HEK293 (cell line): ENCODE data around the gene COMMD2.

ENCODE experiments used
- CTCF ChIA-PET: fragments of 350-600 bp; formaldehyde crosslinking; extraction: SDS; loops from one replicate; lab custom pipeline; 2021; ENCODE audit warnings: antibody characterized with exemption; lab: Yijun Ruan, JAX
- POLR2A ChIA-PET: fragments of 300-600 bp; formaldehyde crosslinking; extraction: SDS; loops from one replicate; lab custom pipeline; 2020; ENCODE audit warnings: antibody characterized with exemption, inconsistent platforms; lab: Yijun Ruan, JAX
- H3K27ac ChIP-seq: fragments of 200-500 bp; sonication (Bioruptor generic); 2 replicates; pipeline ENCODE4 v1.5.1; 2014; ENCODE audit warnings: low read depth, low read length, control low read depth, inconsistent platforms; ENCODE audit errors: extremely low read depth
- H3K36me3 ChIP-seq, 2 experiments: fragments of 200-500 bp in 1 of 2; sonication (Bioruptor generic) in 1 of 2; 1 replicate in 1 of 2; 2 replicates in 1 of 2; pipeline ENCODE4 v1.5.1; 2014 to 2017; ENCODE audit warnings: inconsistent platforms in 2 of 2, low read length in 2 of 2; ENCODE audit not compliant: control insufficient read depth in 2 of 2, insufficient read depth in 1 of 2
- H3K4me1 ChIP-seq: fragments of 200-500 bp; sonication (Bioruptor generic); 2 replicates; pipeline ENCODE4 v1.5.1; 2014; ENCODE audit warnings: mild to moderate bottlenecking, low read length, inconsistent platforms; ENCODE audit not compliant: control insufficient read depth, insufficient read depth
- H3K4me3 ChIP-seq: 2 replicates; pipeline ENCODE4 v1.5.1; 2011; ENCODE audit warnings: low read depth, mild to moderate bottlenecking, control low read depth, low read length, moderate library complexity
- H3K9me3 ChIP-seq: fragments of 200-500 bp; sonication (Bioruptor generic); 2 replicates; pipeline ENCODE4 v1.5.1; 2014; ENCODE audit warnings: low read depth, low read length, inconsistent platforms; ENCODE audit not compliant: control insufficient read depth, insufficient read depth
- AEBP2 ChIP-seq: fragments of 450-650 bp; formaldehyde crosslinking; IDR thresholded peaks from 2 replicates; pipeline ENCODE4 v1.5.1; 2016; ENCODE audit warnings: missing biosample characterization, missing genetic modification characterization, borderline replicate concordance
- PRDM6 ChIP-seq: fragments of 450-650 bp; formaldehyde crosslinking; IDR thresholded peaks from 2 replicates; pipeline ENCODE4 v1.5.1; 2017; ENCODE audit warnings: missing biosample characterization, missing genetic modification characterization
- ZNF132 ChIP-seq: fragments of 450-650 bp; formaldehyde crosslinking; IDR thresholded peaks from 2 replicates; pipeline ENCODE4 v1.5.1; 2017; ENCODE audit warnings: missing biosample characterization, missing genetic modification characterization, borderline replicate concordance
- ZNF274 ChIP-seq, 2 experiments: fragments of 200-500 bp in 1 of 2; fragments of 450-650 bp in 1 of 2; sonication (Bioruptor generic) in 1 of 2; formaldehyde crosslinking in 1 of 2; IDR thresholded peaks; 2 replicates each; pipeline versions ENCODE4 v1.5.1 to v1.6.1; 2014 to 2016; ENCODE audit warnings: borderline replicate concordance in 1 of 2, inconsistent platforms in 1 of 2, low read length in 1 of 2, missing biosample characterization in 1 of 2, missing genetic modification characterization in 1 of 2
- ZNF596 ChIP-seq: fragments of 450-650 bp; IDR thresholded peaks from 2 replicates; pipeline ENCODE4 v1.5.0; 2018; ENCODE audit warnings: missing biosample characterization, mild to moderate bottlenecking, missing genetic modification characterization, moderate library complexity
- ZNF645 ChIP-seq: fragments of 450-650 bp; formaldehyde crosslinking; IDR thresholded peaks from 2 replicates; pipeline ENCODE4; 2016; ENCODE audit warnings: missing biosample characterization, missing genetic modification characterization
- ZNF654 ChIP-seq: fragments of 450-650 bp; formaldehyde crosslinking; IDR thresholded peaks from 2 replicates; pipeline ENCODE4 v1.5.1; 2016; ENCODE audit warnings: low read depth, missing biosample characterization, missing genetic modification characterization
- ZSCAN18 ChIP-seq: fragments of 450-650 bp; formaldehyde crosslinking; IDR thresholded peaks from 2 replicates; pipeline ENCODE4 v1.5.1; 2016; ENCODE audit warnings: missing biosample characterization, missing genetic modification characterization

COMMD2 gene

GRCh38 chr3:149765762-149766334 is 13.6 kb upstream of the COMMD2 start:
- H3K4me1 ChIP-seq = no peaks in the 10 kb centered on the region
- no peaks in the 10 kb centered on the region for H3K9me3 ChIP-seq
- no peak for TF ChIP-seq PRDM6 (tag by site-specific recombination)
- no peak for TF ChIP-seq ZNF596 (tag by site-specific recombination)
- no peak for TF ChIP-seq ZNF645 (tag by site-specific recombination)
- TF ChIP-seq ZNF654 (tag by site-specific recombination) = peak; percentile 36
- POLR2A ChIA-PET = no interaction called here
- no peak overlapping the region for H3K4me3 ChIP-seq
- H3K27ac ChIP-seq = no peak overlapping the region
- CTCF ChIA-PET = interaction anchor here (0.6 to 6.9 kb wide), 12 partner anchors 9 to 454 kb away, joined by 3 to 71 read pairs (median 4); partner anchors contain the start of genes ANKUB1 and COMMD2
- H3K36me3 ChIP-seq = no peaks in the 10 kb centered on the region

GRCh38 chr3:149764302-149764701 is 12.0 kb upstream of the COMMD2 start:
- no peaks in the 10 kb centered on the region for H3K9me3 ChIP-seq
- H3K27ac ChIP-seq = no peak overlapping the region
- no peaks in the 10 kb centered on the region for H3K4me1 ChIP-seq
- CTCF ChIA-PET = interaction anchor here (6.9 kb wide), 1 partner anchor 44 kb away, joined by 71 read pairs; no protein-coding TSS in a partner anchor
- H3K36me3 ChIP-seq = no peaks in the 10 kb centered on the region
- H3K4me3 ChIP-seq = no peak overlapping the region
- POLR2A ChIA-PET = no interaction called here
- no peak for TF ChIP-seq ZNF132 (tag by site-specific recombination)

- H3K9me3 ChIP-seq = no peaks in the 10 kb centered on the region
- ChIA-PET CTCF (interaction anchor here (0.6 to 6.9 kb wide), 4 partner anchors 9 to 158 kb away, joined by 3 to 71 read pairs (median 13); partner anchors contain the start of gene COMMD2), POLR2A (no interaction called here)
- H3K36me3 ChIP-seq = no peaks in the 10 kb centered on the region
- H3K27ac ChIP-seq = no peak overlapping the region
- H3K4me1 ChIP-seq = no peaks in the 10 kb centered on the region
- H3K4me3 ChIP-seq = no peak overlapping the region
- no peak for TF ChIP-seq ZSCAN18 (tag by site-specific recombination)
- TF ChIP-seq, all 188 proteins: peak for 0
These were observed 11.4 kb upstream of the COMMD2 start for GRCh38 chr3:149763565-149764195.

- ChIA-PET CTCF (no interaction called here), POLR2A (no interaction called here)
- Histone ChIP-seq H3K4me1 (no peaks in the 10 kb centered on the region), H3K4me3 (no peak overlapping the region), H3K36me3 (peaks cover 0 to 24% of the 10 kb centered on the region in 2 experiments; a peak in 1 of 3 replicates), H3K9me3 (no peaks in the 10 kb centered on the region), H3K27ac (no peak overlapping the region)
- TF ChIP-seq ZNF274 (IDR thresholded peaks at IDR 0.05; ENCODE audit: low read length) (no peak), ZNF274 (tag by site-specific recombination; IDR thresholded peaks at IDR 0.05; ENCODE audit: borderline replicate concordance) (no peak), AEBP2 (no peak)
These were observed 1.4 kb upstream of the COMMD2 start for GRCh38 chr3:149753717-149754116.
